ENCODE measurements around the gene GAN. TPM values are rescaled to one million over a fixed set of nuclear protein-coding genes. Genes with fewer than 3 reads are reported as not detected.

Gene GAN
- total RNA-seq, 4 donors from 2014 or later, result 12.9 to 15.7 (median 14.0) TPM

Other genes with a start within 250 kb of the GAN start
- 1 to 10 TPM in 1 of 4 donors, under 1 TPM in 2, not detected in 1; 0.42 to 3.9 (median 0.62) TPM for gene C16orf46, start 237.7 kb upstream of the GAN start, total RNA-seq
- gene GCSH, start 218.6 kb upstream of the GAN start, total RNA-seq, result 10 to 100 TPM; 11.8 to 22.4 (median 12.8) TPM
- gene BCO1, start 76.3 kb upstream of the GAN start, total RNA-seq, result under 1 TPM in 2 of 4 donors, not detected in 2; 0.12 to 0.27 TPM
- 10 to 100 TPM; 13.4 to 24.0 (median 19.2) TPM for gene CMIP, start 129.8 kb downstream of the GAN start, total RNA-seq

Measured in gastroesophageal sphincter (tissue), 4 donors.